GM13976 (cell line): Measurements from ENCODE around the gene DPP3.
"Not testable (repeated sequence)": the region's sequence is repeated elsewhere in the genome, so short reads cannot be mapped to it uniquely, and the experiment has no call there.

ENCODE experiments used
- DNase-seq: peaks from one replicate; pipeline ENCODE4 v3.0.0; 2012; ENCODE audit warnings: low spot score
- in situ Hi-C: fragments of 300-500 bp; cut with MboI; formaldehyde crosslinking; loops from one replicate; pipeline ENCODE4 v1.12.0; 2022; ENCODE audit warnings: low sequenced_read_pairs, mixed read lengths, inconsistent platforms; ENCODE audit not compliant: unreplicated experiment
- TF ChIP-seq, protein P1 (sequence below): IDR thresholded peaks from 2 replicates; pipeline ENCODE4 v1.5.1; 2012; ENCODE audit warnings: borderline replicate concordance, mild to moderate bottlenecking; ENCODE audit not compliant: insufficient read depth; ENCODE audit errors: extremely low read depth, missing control alignments, control extremely low read depth

DPP3 gene, protein sequence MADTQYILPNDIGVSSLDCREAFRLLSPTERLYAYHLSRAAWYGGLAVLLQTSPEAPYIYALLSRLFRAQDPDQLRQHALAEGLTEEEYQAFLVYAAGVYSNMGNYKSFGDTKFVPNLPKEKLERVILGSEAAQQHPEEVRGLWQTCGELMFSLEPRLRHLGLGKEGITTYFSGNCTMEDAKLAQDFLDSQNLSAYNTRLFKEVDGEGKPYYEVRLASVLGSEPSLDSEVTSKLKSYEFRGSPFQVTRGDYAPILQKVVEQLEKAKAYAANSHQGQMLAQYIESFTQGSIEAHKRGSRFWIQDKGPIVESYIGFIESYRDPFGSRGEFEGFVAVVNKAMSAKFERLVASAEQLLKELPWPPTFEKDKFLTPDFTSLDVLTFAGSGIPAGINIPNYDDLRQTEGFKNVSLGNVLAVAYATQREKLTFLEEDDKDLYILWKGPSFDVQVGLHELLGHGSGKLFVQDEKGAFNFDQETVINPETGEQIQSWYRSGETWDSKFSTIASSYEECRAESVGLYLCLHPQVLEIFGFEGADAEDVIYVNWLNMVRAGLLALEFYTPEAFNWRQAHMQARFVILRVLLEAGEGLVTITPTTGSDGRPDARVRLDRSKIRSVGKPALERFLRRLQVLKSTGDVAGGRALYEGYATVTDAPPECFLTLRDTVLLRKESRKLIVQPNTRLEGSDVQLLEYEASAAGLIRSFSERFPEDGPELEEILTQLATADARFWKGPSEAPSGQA

DNA sequence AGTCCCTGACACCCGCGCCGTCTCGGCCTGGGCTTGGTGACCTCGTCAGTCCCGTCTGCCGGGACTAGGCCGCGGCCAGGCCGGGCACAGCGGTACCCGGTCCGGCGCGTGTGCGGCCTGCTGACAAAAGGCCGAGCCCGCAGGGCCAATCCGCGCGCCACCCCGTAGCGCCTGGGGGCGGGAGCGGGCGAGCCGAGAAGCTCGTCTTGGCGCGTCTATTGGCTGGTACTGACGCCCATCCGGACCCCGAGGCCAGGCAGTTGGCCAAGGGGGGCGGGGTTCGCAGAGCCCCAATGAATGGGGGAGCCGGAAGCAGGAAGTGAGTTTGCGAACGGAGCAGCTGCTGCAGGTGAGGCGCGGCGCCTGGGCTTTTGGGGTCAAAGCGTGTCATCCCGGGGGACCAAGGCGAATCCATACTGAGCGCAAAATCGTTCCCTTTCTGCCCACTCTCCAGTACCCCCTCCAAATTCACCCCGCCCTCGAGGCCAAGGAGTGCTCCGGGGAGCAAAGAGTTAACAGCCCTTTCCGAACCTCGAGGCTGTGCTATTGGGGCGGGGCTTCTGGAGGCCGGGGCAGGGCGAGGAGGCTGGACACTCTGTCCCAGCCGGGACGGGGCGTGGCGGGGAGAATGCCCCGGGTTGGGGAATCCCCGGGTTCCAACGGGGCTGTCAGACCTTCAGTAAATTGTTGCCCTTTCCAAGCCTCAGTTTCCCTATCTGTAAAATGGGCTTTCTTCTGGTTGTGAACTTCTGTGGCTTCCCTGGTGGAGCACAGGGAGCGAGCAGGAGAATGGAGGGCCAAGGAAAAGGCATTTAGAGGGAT lies at the start of gene DPP3:
Gene DPP3 (plus strand): TSS at position 318 of the 822 bp plus-strand sequence. CDS start 1,767 bp downstream, outside the sequence.
- in situ Hi-C loops: no loop called here
- TF ChIP-seq, protein P1, sequence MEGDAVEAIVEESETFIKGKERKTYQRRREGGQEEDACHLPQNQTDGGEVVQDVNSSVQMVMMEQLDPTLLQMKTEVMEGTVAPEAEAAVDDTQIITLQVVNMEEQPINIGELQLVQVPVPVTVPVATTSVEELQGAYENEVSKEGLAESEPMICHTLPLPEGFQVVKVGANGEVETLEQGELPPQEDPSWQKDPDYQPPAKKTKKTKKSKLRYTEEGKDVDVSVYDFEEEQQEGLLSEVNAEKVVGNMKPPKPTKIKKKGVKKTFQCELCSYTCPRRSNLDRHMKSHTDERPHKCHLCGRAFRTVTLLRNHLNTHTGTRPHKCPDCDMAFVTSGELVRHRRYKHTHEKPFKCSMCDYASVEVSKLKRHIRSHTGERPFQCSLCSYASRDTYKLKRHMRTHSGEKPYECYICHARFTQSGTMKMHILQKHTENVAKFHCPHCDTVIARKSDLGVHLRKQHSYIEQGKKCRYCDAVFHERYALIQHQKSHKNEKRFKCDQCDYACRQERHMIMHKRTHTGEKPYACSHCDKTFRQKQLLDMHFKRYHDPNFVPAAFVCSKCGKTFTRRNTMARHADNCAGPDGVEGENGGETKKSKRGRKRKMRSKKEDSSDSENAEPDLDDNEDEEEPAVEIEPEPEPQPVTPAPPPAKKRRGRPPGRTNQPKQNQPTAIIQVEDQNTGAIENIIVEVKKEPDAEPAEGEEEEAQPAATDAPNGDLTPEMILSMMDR: no peak
- DNase-seq: peak; percentile 100

GRCh38 chr11:66431287-66431686 lies 48.9 kb upstream of the DPP3 start:
- in situ Hi-C loops, DNase-seq: not testable (repeated sequence)

DNA sequence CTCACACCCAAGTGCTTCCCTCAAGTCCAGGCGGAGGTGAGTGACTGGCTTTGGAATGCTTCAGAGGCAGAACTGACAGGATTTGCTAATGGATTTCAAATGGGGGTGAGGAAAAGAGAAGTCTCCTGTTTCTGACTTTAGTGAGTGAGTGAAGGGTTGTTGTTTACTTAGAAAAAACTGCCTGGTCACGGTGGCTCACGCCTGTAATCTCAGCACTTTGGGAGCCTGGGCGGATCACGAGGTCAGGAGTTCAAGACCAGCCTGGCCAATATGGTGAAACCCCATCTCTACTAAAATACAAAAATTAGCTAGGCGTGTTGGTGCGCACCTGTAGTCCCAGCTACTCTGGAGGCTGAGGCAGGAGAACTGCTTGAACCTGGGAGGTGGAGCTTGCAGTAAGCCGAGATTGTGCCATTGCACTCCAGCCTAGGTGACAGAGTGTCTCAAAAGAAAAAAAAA lies 48.3 kb upstream of the DPP3 start:
- DNase-seq, in situ Hi-C loops: not testable (repeated sequence)

GRCh38 chr11:66432597-66432996 lies 47.6 kb upstream of the DPP3 start:
- in situ Hi-C loops: no loop called here
- TF ChIP-seq, protein P1: no peak
- DNase-seq: no peak

GRCh38 chr11:66437979-66438503 lies 42.2 kb upstream of the DPP3 start:
- in situ Hi-C loops: no loop called here
- TF ChIP-seq, protein P1: no peak
- no peak for DNase-seq

- in situ Hi-C loops: no loop called here
- TF ChIP-seq, protein P1: peak; percentile 91
- DNase-seq: peak; percentile 96
These were observed 41.4 kb upstream of the DPP3 start, which contains the start of gene MRPL11 for GRCh38 chr11:66438504-66439466. Gene MRPL11, minus strand, starts transcription at chr11:66438848. Its CDS starts 94 bp downstream, at chr11:66438754.

- DNase-seq, in situ Hi-C loops: not testable (repeated sequence)
These were observed 39.9 kb upstream of the DPP3 start for GRCh38 chr11:66440101-66440939.

- DNase-seq, in situ Hi-C loops: not testable (repeated sequence)
These were observed 39.3 kb upstream of the DPP3 start for GRCh38 chr11:66440940-66441282.
